Tibial nerve (tissue), 4 donors: ENCODE results near the gene SLC5A7.

Experiments
- EP300 ChIP-seq, 2 donors: sonication (generic); formaldehyde crosslinking; IDR thresholded peaks; one replicate each; pipeline ENCODE4 v1.6.1; 2017; ENCODE audit warnings: antibody characterized with exemption in 2 of 2, mild to moderate bottlenecking in 1 of 2
- POLR2A ChIP-seq, 2 donors: fragments of 450-650 bp; IDR thresholded peaks; one replicate each; pipeline ENCODE4 v1.6.1; 2017; ENCODE audit warnings: antibody characterized with exemption in 2 of 2, mild to moderate bottlenecking in 2 of 2, moderate library complexity in 2 of 2
- TF ChIP-seq, protein P1 (sequence below), 5 experiments: fragments of 200-600 bp in 3 of 5; fragments of 450-650 bp in 2 of 5; sonication (generic) in 3 of 5; IDR thresholded peaks; one replicate each; pipeline ENCODE4 v1.5.1; 2016 to 2019; ENCODE audit warnings: antibody characterized with exemption in 5 of 5, mild to moderate bottlenecking in 3 of 5, moderate library complexity in 2 of 5

DNA sequence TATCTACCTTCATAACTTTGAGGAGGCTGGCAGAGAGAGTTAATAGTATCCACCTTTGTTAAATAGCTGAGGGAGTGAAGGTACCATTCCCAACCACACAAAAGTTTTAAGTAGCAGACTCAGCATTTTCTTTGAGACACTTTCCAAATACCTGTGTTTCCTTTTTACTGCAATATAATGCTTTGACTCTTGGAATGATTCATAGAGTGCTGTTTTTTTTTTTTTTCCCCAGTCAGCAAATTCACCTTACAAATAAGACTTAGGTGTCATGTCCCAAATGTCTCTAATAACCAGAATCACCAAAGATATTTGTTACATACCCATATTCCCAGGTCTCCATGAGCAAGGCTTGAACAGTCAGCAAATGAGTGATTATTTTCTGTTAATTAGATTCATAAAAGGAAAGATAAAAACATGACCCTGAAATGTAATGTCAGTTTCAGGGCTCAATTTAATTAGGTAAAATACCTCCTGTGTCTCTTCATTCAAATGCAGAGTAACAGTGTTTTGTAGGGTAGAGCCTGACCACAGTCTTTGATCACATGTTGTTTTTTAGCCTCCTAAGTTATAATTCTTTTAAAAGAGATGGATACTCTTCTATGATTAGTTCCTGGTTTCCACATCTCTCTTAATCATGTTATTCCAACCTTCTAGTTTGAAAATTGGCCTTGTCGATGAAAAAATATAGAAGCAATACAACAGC, 39.9 kb downstream of the SLC5A7 start:
- TF ChIP-seq, protein P1, sequence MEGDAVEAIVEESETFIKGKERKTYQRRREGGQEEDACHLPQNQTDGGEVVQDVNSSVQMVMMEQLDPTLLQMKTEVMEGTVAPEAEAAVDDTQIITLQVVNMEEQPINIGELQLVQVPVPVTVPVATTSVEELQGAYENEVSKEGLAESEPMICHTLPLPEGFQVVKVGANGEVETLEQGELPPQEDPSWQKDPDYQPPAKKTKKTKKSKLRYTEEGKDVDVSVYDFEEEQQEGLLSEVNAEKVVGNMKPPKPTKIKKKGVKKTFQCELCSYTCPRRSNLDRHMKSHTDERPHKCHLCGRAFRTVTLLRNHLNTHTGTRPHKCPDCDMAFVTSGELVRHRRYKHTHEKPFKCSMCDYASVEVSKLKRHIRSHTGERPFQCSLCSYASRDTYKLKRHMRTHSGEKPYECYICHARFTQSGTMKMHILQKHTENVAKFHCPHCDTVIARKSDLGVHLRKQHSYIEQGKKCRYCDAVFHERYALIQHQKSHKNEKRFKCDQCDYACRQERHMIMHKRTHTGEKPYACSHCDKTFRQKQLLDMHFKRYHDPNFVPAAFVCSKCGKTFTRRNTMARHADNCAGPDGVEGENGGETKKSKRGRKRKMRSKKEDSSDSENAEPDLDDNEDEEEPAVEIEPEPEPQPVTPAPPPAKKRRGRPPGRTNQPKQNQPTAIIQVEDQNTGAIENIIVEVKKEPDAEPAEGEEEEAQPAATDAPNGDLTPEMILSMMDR (IDR thresholded peaks at IDR 0.05) = no peak
- TF ChIP-seq EP300 (IDR thresholded peaks at IDR 0.05) (no peak), POLR2A (IDR thresholded peaks at IDR 0.05) (no peak)
